Measurements from ENCODE around the gene SERHL2. TPM values are rescaled to one million over a fixed set of nuclear protein-coding genes. Genes with fewer than 3 reads are reported as not detected.
"Not testable (repeated sequence)": the region's sequence is repeated elsewhere in the genome, so short reads cannot be mapped to it uniquely, and the experiment has no call there.

Gene SERHL2
- total RNA-seq, 1 donor from 2014 or later = 0.69 TPM

DNA sequence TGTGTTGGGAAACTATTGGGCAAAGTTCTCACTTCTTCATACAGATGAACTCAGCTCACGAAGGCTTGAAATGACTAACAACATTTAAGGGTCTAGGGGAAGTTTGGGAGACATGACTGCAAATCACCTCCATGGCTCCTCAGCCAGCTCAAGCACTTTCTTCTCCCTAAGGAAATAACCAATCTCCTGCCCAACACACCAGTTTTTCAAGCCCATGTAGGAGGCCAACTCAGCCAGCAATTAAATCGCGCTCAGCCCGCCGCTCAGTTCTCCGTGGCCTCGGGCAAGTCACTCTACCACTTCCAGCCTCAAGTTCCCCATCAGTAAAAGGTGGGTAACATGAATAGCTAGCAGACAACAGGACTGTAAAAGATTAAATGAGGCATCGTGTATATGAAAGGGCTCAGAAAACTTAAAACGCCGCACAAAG lies 60.1 kb downstream of the SERHL2 start:
- no peaks in the 10 kb centered on the region for H3K9me3 Mint-ChIP-seq (ENCODE audit: unreplicated experiment)
- TF ChIP-seq, protein P1, sequence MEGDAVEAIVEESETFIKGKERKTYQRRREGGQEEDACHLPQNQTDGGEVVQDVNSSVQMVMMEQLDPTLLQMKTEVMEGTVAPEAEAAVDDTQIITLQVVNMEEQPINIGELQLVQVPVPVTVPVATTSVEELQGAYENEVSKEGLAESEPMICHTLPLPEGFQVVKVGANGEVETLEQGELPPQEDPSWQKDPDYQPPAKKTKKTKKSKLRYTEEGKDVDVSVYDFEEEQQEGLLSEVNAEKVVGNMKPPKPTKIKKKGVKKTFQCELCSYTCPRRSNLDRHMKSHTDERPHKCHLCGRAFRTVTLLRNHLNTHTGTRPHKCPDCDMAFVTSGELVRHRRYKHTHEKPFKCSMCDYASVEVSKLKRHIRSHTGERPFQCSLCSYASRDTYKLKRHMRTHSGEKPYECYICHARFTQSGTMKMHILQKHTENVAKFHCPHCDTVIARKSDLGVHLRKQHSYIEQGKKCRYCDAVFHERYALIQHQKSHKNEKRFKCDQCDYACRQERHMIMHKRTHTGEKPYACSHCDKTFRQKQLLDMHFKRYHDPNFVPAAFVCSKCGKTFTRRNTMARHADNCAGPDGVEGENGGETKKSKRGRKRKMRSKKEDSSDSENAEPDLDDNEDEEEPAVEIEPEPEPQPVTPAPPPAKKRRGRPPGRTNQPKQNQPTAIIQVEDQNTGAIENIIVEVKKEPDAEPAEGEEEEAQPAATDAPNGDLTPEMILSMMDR (IDR thresholded peaks at IDR 0.05; ENCODE audit: unreplicated experiment) = no peak
- peaks cover 21% of the 10 kb centered on the region for H3K27me3 Mint-ChIP-seq (ENCODE audit: unreplicated experiment)
- H3K4me1 Mint-ChIP-seq (ENCODE audit: unreplicated experiment) = peaks cover 41% of the 10 kb centered on the region
- no peak for DNase-seq (ENCODE audit: low spot score)
- H3K36me3 Mint-ChIP-seq (ENCODE audit: low read depth, unreplicated experiment) = peaks cover 6% of the 10 kb centered on the region
- H3K4me3 Mint-ChIP-seq (ENCODE audit: unreplicated experiment) = peak overlapping the region; percentile 97
- H3K27ac Mint-ChIP-seq (ENCODE audit: unreplicated experiment) = peak overlapping the region; percentile 97

DNA sequence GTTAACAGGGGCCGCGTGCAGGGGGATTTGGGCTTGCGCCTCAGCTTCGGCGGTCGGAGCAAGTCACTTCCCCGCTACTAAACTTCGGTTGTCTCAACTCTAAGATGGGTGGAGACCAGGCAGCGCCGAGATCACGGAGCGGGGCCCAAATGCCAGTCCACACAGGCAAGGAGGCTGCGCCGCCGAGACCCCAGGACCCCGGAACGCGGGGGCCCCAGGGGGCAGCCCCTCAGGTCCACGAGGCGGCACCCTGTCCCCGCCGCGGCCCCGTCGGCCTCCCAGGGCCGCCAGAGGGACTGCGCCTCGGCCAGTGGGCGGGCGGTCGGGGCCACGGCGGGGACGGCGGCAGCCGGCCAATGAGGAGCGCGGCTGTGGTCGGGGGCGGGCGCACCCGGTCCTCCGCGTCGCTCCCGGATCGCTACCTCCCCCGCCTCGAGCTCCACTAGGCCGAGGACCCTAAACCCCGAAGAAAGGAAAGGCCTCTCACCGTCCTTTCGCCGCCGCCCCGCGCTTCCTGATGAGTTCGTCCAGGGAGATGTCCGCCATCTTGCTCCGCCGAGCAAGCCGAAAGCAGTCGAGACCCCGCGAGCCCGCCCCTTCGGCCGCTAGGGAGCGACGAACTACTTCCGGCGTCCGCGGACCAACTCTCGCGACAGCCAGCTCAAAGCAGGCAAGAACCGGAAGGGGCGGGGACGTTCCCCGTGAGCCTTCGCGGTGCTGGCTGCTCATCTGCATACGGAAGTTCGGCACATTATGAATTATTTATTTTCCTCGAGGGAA lies 60.7 kb downstream of the SERHL2 start, which contains the start of gene POLDIP3:
TSS of gene POLDIP3 (minus strand) at position 572 of the 780 bp plus-strand sequence. CDS start at position 546, 26 bp downstream.
- peaks cover 41% of the 10 kb centered on the region for H3K4me1 Mint-ChIP-seq (ENCODE audit: unreplicated experiment)
- H3K9me3 Mint-ChIP-seq (ENCODE audit: unreplicated experiment) = no peaks in the 10 kb centered on the region
- H3K27ac Mint-ChIP-seq (ENCODE audit: unreplicated experiment) = peak within 1 kb of the TSS; percentile 99
- TF ChIP-seq, protein P1 (IDR thresholded peaks at IDR 0.05; ENCODE audit: unreplicated experiment) = no peak
- peaks cover 21% of the 10 kb centered on the region for H3K27me3 Mint-ChIP-seq (ENCODE audit: unreplicated experiment)
- H3K36me3 Mint-ChIP-seq (ENCODE audit: low read depth, unreplicated experiment) = peaks cover 6% of the 10 kb centered on the region
- DNase-seq (ENCODE audit: low spot score) = peak; percentile 98
- H3K4me3 Mint-ChIP-seq (ENCODE audit: unreplicated experiment) = peak within 1 kb of the TSS; percentile 97

DNA sequence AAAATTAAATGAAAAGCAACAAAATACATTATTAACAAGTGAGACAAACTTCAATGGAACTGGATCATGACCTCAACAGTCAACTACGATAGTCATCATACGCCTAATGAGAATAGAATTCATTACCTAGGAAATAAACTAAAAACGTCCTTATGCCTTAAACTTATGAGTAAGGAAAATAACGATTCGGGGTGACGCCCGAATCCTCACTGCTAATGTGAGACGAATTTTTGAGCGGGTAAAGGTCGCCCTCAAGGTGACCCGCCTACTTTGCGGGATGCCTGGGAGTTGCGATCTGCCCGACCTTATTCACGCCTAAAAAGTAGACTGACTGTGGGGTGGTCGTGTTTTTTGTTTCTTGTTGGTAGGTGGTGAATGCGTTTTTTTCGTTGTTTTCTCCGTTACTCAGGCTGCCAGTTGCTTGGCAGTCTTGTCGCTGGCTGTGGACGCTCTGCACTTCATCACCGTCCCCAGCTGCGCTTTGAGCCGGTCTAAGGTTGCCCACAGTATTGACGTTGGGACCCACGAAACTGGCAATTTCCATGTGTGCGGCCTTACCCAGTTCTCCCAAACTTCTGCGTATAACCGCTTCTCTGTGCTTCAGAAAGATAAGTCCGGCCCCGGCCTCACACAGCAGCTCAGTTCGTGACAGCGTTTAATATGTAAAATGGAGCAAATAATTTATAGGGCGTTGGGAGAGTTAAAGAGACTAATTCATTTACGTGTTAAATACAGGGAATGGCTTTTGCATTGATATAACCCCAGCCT lies 61.5 kb downstream of the SERHL2 start:
- peak; percentile 77 for DNase-seq (ENCODE audit: low spot score)
- no peaks in the 10 kb centered on the region for H3K9me3 Mint-ChIP-seq (ENCODE audit: unreplicated experiment)
- TF ChIP-seq, protein P1 (IDR thresholded peaks at IDR 0.05; ENCODE audit: unreplicated experiment) = no peak
- H3K27ac Mint-ChIP-seq (ENCODE audit: unreplicated experiment) = peak overlapping the region; percentile 99
- H3K4me3 Mint-ChIP-seq (ENCODE audit: unreplicated experiment) = peak overlapping the region; percentile 94
- peaks cover 38% of the 10 kb centered on the region for H3K4me1 Mint-ChIP-seq (ENCODE audit: unreplicated experiment)
- peaks cover 6% of the 10 kb centered on the region for H3K36me3 Mint-ChIP-seq (ENCODE audit: low read depth, unreplicated experiment)
- H3K27me3 Mint-ChIP-seq (ENCODE audit: unreplicated experiment) = peaks cover 21% of the 10 kb centered on the region

DNA sequence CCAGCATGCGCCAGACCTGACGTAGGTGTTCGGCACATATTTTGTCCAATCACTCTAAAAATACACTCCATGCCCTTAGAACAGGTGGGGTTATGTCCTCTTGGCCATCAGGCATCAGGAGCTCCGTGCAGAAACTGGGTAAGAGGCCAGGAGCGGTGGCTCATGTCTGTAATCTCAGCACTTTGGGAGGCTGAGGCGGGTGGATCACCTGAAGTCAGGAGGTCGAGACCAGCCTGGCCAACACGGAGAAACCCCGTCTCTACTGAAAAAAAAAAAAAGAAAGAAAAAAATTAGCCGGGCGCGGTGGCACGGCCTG lies 62.1 kb downstream of the SERHL2 start:
- H3K4me1 Mint-ChIP-seq (ENCODE audit: unreplicated experiment) = peaks cover 34% of the 10 kb centered on the region

DNA sequence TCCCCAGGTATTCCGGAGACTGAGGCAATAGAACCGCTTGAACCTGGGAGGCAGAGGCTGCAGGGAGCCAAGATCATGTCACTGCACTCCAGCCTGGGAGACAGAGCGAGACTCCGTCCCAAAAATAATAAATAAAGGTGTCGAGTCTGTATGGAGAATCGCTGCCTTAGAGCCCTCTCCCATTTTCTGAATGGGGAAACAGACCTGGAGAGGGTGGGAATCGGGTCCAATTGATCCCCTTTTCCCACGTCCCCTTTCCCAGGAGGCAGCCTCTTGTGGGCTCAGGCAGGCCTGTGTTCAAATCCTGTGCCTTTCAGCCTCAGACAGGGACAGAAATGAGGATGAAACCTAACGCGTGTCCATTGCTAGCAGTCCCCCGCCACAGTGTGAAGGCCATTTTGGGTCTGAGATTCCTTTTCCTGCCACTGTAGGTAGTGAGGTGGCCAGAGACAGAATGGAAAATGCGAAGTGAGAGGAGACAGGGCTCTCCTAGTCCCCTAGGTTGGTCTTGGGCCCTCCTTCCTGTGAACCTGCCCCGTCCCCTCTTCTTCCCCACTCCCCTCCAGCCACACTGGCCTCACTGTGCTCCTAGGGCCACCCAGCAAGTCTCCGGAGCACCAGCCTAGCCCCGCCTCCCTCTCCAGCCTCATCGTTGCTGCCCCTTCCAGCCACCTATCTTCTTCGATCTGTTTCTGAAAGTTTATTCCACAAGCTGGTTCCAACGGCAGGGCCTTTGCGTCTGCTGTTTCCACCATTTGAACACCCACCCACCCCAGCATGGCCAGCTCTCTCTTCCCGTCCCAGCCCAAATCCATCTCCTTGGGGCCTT lies 63.6 kb downstream of the SERHL2 start:
- TF ChIP-seq, protein P1 (IDR thresholded peaks at IDR 0.05; ENCODE audit: unreplicated experiment) = no peak
- Mint-ChIP-seq H3K4me3 (ENCODE audit: unreplicated experiment) (no peak overlapping the region), H3K27ac (ENCODE audit: unreplicated experiment) (no peak overlapping the region), H3K4me1 (ENCODE audit: unreplicated experiment) (peaks cover 21% of the 10 kb centered on the region), H3K9me3 (ENCODE audit: unreplicated experiment) (no peaks in the 10 kb centered on the region), H3K27me3 (ENCODE audit: unreplicated experiment) (peaks cover 27% of the 10 kb centered on the region), H3K36me3 (ENCODE audit: low read depth, unreplicated experiment) (peaks cover 6% of the 10 kb centered on the region)
- no peak for DNase-seq (ENCODE audit: low spot score)

More for the DNA sequence above, 62.1 kb downstream of the SERHL2 start:
- Mint-ChIP-seq H3K27me3 (ENCODE audit: unreplicated experiment) (peaks cover 21% of the 10 kb centered on the region), H3K27ac (ENCODE audit: unreplicated experiment) (peak overlapping the region; percentile 99)
- not testable (repeated sequence) for H3K4me3 Mint-ChIP-seq (ENCODE audit: unreplicated experiment); H3K9me3 Mint-ChIP-seq (ENCODE audit: unreplicated experiment); H3K36me3 Mint-ChIP-seq (ENCODE audit: low read depth, unreplicated experiment); DNase-seq (ENCODE audit: low spot score)
